HepG2 (cell line): ENCODE measurements around the gene TMEM229B. TPM values are rescaled to one million over a fixed set of nuclear protein-coding genes. Genes with fewer than 3 reads are reported as not detected.

Experiments used
- BCL3 ChIP-seq: sonication (generic); formaldehyde crosslinking; IDR thresholded peaks from 2 replicates; pipeline ENCODE4 v1.5.1; 2020; ENCODE audit warnings: mild to moderate bottlenecking, missing genetic modification reagents, moderate library complexity
- GATAD1 ChIP-seq: IDR thresholded peaks from 2 replicates; pipeline ENCODE4 v1.6.1; 2016; ENCODE audit warnings: missing genetic modification reagents, missing compliant biosample characterization
- HNF4A ChIP-seq: sonication (generic); formaldehyde crosslinking; IDR thresholded peaks from 2 replicates; pipeline ENCODE4 v1.4.0; 2020; ENCODE audit warnings: missing genetic modification reagents
- KDM5B ChIP-seq: sonication (generic); formaldehyde crosslinking; IDR thresholded peaks from 2 replicates; pipeline ENCODE4 v1.4.0; 2020; ENCODE audit warnings: missing genetic modification reagents, mild to moderate bottlenecking, borderline replicate concordance
- KLF13 ChIP-seq: sonication (generic); formaldehyde crosslinking; IDR thresholded peaks from 2 replicates; pipeline ENCODE4 v1.4.0; 2020; ENCODE audit warnings: mild to moderate bottlenecking, missing genetic modification reagents
- KMT2A ChIP-seq: sonication (generic); formaldehyde crosslinking; IDR thresholded peaks from 2 replicates; pipeline ENCODE4 v1.4.0; 2020; ENCODE audit warnings: missing genetic modification reagents
- PHF5A ChIP-seq: IDR thresholded peaks from one replicate; pipeline ENCODE4 v1.6.1; 2018; ENCODE audit warnings: low read depth, missing genetic modification reagents; ENCODE audit not compliant: unreplicated experiment
- PTBP1 ChIP-seq: fragments of 200-400 bp; formaldehyde crosslinking; IDR thresholded peaks from 2 replicates; pipeline ENCODE4 v1.6.1; 2018; ENCODE audit warnings: low read length, low read depth; ENCODE audit not compliant: poor library complexity, severe bottlenecking
- SMARCE1 ChIP-seq: fragments of 450-650 bp; IDR thresholded peaks from 2 replicates; pipeline ENCODE4 v1.6.1; 2017; ENCODE audit warnings: borderline replicate concordance
- SMYD3 ChIP-seq: sonication (generic); formaldehyde crosslinking; IDR thresholded peaks from 2 replicates; pipeline ENCODE4 v1.8.1; 2023; ENCODE audit warnings: mild to moderate bottlenecking, missing genetic modification reagents
- ZFY ChIP-seq: sonication (generic); formaldehyde crosslinking; IDR thresholded peaks from 2 replicates; pipeline ENCODE4 v1.4.0; 2020; ENCODE audit warnings: missing genetic modification reagents
- ZNF12 ChIP-seq: sonication (generic); formaldehyde crosslinking; IDR thresholded peaks from 2 replicates; pipeline ENCODE4 v1.5.0; 2020; ENCODE audit warnings: missing genetic modification reagents
- ZNF354B ChIP-seq: sonication (generic); formaldehyde crosslinking; IDR thresholded peaks from 2 replicates; pipeline ENCODE4 v1.8.0; 2022; ENCODE audit warnings: mild to moderate bottlenecking, missing genetic modification reagents
- ZNF407 ChIP-seq: sonication (generic); formaldehyde crosslinking; IDR thresholded peaks from one replicate; pipeline ENCODE4 v1.5.1; 2020; ENCODE audit warnings: mild to moderate bottlenecking, missing genetic modification reagents; ENCODE audit errors: not compliant biosample characterization
- ZNF569 ChIP-seq: sonication (generic); formaldehyde crosslinking; IDR thresholded peaks from 2 replicates; pipeline ENCODE4 v1.5.0; 2020; ENCODE audit warnings: mild to moderate bottlenecking, missing genetic modification reagents, moderate library complexity, borderline replicate concordance
- ZNF574 ChIP-seq: sonication (generic); formaldehyde crosslinking; IDR thresholded peaks from 2 replicates; pipeline ENCODE4 v1.4.0; 2020; ENCODE audit warnings: missing genetic modification reagents
- ZNF891 ChIP-seq: sonication (generic); formaldehyde crosslinking; IDR thresholded peaks from 2 replicates; pipeline ENCODE4 v1.5.0; 2020; ENCODE audit warnings: mild to moderate bottlenecking, missing genetic modification reagents
- polyA plus RNA-seq, 8 experiments: library from polyadenylated mRNA; depleted of rRNA in 3 of 8; stranded (reverse) in 7 of 8; unstranded in 1 of 8; fragments of >200 nt; fragmentation: Illumina TruSeq in 4 of 8; extraction: Trizol in 4 of 8; gene quantifications; 2 replicates each; pipeline versions ENCODE4 v1.2.1 to v1.2.3, GENCODE V29; 2011 to 2016; ENCODE audit warnings: low read depth in 4 of 8, missing spikeins in 1 of 8, mixed read lengths in 1 of 8; ENCODE audit not compliant: insufficient read depth in 1 of 8
- total RNA-seq, 5 experiments: library from RNA; depleted of rRNA; stranded (reverse); fragments of >200 nt; fragmentation: Illumina TruSeq; extraction: Trizol; gene quantifications; 2 replicates each; pipeline ENCODE4 v1.2.3, GENCODE V29; 2016; ENCODE audit warnings: low read depth in 1 of 5

The TMEM229B gene
- total and polyA plus RNA-seq, 2 of the 13 experiments (the other 11 are each of a cell fraction or from before 2014, with no cell fraction given) = 0.69 to 1.1 TPM

GRCh38 chr14:67487937-67488893 lies at the start of gene TMEM229B (continued):
- TF ChIP-seq ZNF354B (CRISPR knock-in tag) = no peak
- TF ChIP-seq ZNF574 (CRISPR knock-in tag) = no peak
- TF ChIP-seq BCL3 = no peak
- no peak for TF ChIP-seq ZNF891
- TF ChIP-seq KMT2A (CRISPR knock-in tag) = 0 out of 2 replicates have a peak, but pooled peaks have one; percentile 28
- no peak for TF ChIP-seq HNF4A (CRISPR knock-in tag)
- TF ChIP-seq SMARCE1 = no peak
- no peak for TF ChIP-seq PHF5A (CRISPR knock-in tag)
- TF ChIP-seq KLF13 (CRISPR knock-in tag) = no peak
- TF ChIP-seq PTBP1 = no peak
- TF ChIP-seq GATAD1 (CRISPR knock-in tag) = peak; percentile 20; the same call in 1 of the 2 replicates
- no peak for TF ChIP-seq ZNF407
- peak; percentile 59; the same call in 1 of the 2 replicates for TF ChIP-seq ZFY (CRISPR knock-in tag)
- no peak for TF ChIP-seq ZNF569 (CRISPR knock-in tag)
- 0 out of 2 replicates have a peak, but pooled peaks have one; percentile 28 for TF ChIP-seq KDM5B (CRISPR knock-in tag)
- no peak for TF ChIP-seq ZNF12
- no peak for TF ChIP-seq SMYD3 (CRISPR knock-in tag)
